Left colon (tissue), 2 donors: ENCODE measurements around the gene FAM24B. TPM values are rescaled to one million over a fixed set of nuclear protein-coding genes. Genes with fewer than 3 reads are reported as not detected.
"Not testable (repeated sequence)": the region's sequence is repeated elsewhere in the genome, so short reads cannot be mapped to it uniquely, and the experiment has no call there.

Experiments
- ATAC-seq: fragments of 200-7000 bp; cut with Tn5 transposase; one replicate; pipeline ENCODE4 v1.9.1; 2020; ENCODE audit warnings: mild to moderate bottlenecking, moderate library complexity
- DNase-seq, 2 donors: peaks; one replicate each; pipeline ENCODE4 v3.0.0-alpha.2; 2020
- intact Hi-C, 2 donors: fragments of 100-400 bp; cut with DNase I in 1 of 2; cut with micrococcal nuclease in 1 of 2; formaldehyde crosslinking; loops; one replicate each; pipeline versions ENCODE4 v1.11.2 to v1.14.0; 2022; cut with DNase I, micrococcal nuclease
- long read RNA-seq: library from polyadenylated mRNA; unstranded; transcript quantifications from one replicate; pipeline ENCODE4 v2.0.0, GENCODE V29; 2021
- total RNA-seq, 2 donors: library from RNA; stranded (reverse); fragmentation: NEBNext Ultra II Directional; extraction: Animal tissue kit (Norgen Biotek cat#: 25700); gene quantifications; one replicate each; pipeline ENCODE4 v1.2.1, GENCODE V29; 2021
- donor health status: DM: no; HTN: no; CAD: no.
- donor health status: DM: yes; HTN: yes; CAD: no.

Gene FAM24B, protein sequence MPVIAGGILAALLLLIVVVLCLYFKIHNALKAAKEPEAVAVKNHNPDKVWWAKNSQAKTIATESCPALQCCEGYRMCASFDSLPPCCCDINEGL
- total RNA-seq = 1 to 10 TPM; 3.9 to 4.1 TPM
- long read RNA-seq = 0 reads

GRCh38 chr10:122879339-122880273, at the start of gene FAM24B:
FAM24B (minus strand) TSS chr10:122879581; CDS start chr10:122850515, 29,066 bp downstream.
- intact Hi-C loops = no loop called here
- peak; percentile 96 to 97 for DNase-seq
- ATAC-seq = peak; percentile 98

DNA sequence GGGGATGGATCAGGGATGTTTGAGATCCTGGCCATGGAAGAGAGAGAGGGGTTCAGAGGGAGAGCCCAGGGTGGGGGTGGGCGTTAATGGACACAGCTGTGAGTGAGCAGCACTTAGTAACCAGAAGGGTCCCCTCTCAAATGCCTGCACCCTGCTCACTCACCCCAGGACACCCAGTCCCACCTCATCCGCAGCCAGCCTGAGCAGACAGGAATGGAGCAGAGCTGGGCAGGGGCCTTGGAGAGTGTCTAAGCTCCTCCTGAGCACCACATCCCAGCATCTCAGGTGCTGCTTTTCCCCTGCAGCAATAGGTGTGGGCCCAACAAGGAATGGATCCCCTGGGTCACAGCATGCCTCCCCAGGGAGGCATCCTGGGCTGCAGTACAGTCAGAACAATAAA, 36.3 kb upstream of the FAM24B start:
- DNase-seq = no peak
- intact Hi-C loops = no loop called here
- ATAC-seq = no peak

DNA sequence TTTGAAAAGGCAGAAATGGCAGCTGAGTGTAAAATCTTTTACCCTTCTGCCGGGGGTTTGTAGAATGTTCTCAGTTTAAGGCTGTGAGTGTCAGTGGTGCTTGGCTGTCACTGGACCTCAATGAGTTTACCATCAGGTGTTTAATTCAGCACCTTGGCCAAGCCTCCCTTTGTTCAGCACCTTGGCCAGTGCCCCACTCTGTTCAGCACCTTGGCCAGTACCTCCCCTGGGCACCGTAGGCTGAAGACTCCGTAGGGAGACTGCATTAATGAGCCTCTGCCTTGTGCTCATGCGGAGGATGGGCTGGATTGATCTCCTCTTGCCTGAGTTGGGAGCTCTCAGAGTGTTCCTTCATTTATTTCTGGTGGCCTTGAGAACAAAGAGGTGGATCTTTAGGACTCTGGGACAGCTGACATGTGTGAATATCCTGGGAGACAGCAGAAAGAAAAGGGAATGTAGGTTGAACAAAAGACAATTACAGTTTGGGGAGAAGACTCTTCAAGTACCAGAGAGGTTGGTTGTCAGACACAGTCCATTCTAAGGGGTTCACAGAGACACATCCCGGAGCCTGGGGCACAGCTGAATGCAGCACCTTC, 32.6 kb upstream of the FAM24B start:
- peak in 1 of 2 donors; percentile 49 for DNase-seq
- intact Hi-C loops = no loop called here
- ATAC-seq = peak; percentile 76

GRCh38 chr10:122910310-122910709, 30.9 kb upstream of the FAM24B start, which contains the start of gene FAM24A:
FAM24A (plus strand) TSS chr10:122910610; CDS start chr10:122911635, 1,025 bp downstream.
- ATAC-seq = no peak
- DNase-seq = no peak
- intact Hi-C loops = no loop called here

DNA sequence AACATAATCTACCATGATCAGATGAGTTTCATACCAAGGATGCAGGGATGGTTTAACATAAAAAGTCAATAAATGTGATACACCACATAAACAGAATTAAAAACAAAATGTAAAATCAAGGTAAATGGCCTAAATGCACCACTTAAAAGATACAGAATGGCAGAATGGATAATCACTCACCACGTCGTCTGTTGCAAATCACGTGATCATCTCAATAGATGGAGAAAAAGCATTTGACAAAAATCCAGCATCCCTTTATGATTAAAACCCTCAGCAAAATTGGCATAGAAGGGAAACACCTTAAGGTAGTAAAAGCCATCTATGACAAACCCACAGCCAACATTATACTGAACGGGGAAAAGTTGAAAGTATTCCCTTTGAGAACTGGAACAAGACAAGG, 24.5 kb upstream of the FAM24B start:
- DNase-seq, intact Hi-C loops, ATAC-seq: not testable (repeated sequence)

GRCh38 chr10:122894261-122894944, 15.0 kb upstream of the FAM24B start:
- intact Hi-C loops = no loop called here
- no peak for ATAC-seq

GRCh38 chr10:122884166-122884565, 4.8 kb upstream of the FAM24B start:
- intact Hi-C loops = no loop called here
- no peak for ATAC-seq

More at GRCh38 chr10:122894261-122894944, 15.0 kb upstream of the FAM24B start:
- no peak for DNase-seq

DNA sequence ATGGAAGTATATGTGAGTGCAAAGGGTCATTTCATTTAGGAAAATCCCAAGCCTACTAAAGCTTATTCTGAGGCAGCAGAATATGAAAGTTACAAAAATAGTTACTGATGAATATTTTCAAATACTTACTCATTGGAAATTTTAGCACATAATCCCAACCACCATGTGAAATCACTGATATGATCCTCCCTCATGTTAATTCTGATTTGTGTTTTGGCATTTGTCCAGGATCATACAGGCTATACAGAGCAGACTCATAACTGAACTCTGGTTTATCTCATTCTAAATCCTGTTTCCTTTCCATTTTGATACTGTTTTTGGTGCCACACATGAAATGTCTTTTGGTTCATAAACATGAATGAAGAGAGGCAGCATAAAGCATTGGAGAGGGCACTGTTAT, 3.4 kb upstream of the FAM24B start:
- ATAC-seq (no peak), DNase-seq (no peak)
- intact Hi-C loops = no loop called here

More at GRCh38 chr10:122884166-122884565, 4.8 kb upstream of the FAM24B start:
- no peak for DNase-seq

GRCh38 chr10:122878799-122879338, 512 bp downstream of the FAM24B start:
- ATAC-seq (peak; percentile 47), DNase-seq (no peak)
- intact Hi-C loops = no loop called here

DNA sequence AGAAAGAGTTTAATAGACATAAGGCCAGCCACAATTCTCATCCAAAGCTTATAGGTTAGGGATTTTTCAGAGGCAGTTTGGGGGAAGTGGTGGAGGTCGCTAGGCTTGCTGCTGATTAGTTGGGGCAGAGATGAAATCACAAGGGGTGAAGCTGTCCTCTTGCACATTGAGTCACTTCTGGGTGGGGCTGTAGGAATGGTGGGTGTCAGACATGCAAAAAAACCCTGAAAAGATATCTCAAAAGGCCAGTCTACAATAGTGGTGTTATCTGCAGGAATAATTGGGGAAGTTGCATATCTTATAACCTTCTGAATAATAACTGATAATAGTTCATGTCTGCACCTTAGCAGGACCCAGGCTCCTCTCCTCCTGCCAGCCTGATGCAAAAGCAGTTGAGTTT, 2.1 kb downstream of the FAM24B start:
- DNase-seq (no peak), ATAC-seq (no peak)
- intact Hi-C loops = no loop called here

DNA sequence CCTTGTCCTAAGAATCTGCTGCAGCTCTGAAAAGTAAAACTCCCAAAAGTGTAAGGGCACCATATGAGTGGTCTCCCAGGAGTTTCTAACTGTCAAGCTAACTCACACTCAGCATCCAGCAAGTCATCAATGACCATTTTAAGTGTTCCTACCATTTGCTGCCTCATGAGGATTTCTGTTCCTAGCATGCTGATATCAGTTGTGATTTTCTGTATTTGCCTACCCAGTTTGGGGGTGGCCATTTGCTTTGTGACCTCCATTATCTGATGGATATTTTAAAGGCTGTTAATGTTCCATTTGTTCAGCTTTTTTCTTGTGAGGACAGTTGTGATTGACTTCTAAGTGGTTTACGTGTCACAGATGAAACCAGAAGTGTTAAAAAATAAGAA, 2.9 kb downstream of the FAM24B start:
- intact Hi-C loops = no loop called here
- no peak for ATAC-seq
- DNase-seq = no peak

DNA sequence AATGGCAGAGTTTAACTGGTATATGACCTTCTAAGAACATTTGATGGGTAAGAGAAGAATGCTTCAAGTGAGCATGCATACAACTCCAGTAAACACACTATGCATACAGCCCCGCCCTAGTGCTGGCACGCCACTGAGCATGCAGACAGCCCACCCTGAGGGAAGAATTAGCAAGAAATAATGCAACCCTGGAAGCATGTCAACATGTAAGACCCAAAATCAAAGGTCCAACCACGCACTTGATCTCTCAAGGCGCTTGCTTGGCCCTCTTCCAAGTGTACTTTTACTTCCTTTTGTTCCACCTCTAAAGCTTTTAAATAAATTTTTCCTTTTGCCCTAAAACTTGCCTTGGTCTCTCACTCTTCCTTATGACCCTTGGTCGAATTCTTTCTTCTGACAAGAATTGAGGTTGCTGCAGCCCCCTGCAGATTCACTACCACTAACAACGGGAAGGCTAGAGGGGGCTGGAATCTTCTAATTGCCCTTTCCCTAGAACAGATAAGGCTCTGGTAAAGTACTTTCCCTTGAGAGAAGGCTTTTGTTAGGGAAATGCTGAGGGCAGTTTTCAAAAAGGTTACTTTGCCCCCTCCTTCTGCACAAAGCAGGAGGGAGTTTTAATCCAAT, 3.4 kb downstream of the FAM24B start:
- intact Hi-C loops = no loop called here
- DNase-seq (no peak), ATAC-seq (no peak)

DNA sequence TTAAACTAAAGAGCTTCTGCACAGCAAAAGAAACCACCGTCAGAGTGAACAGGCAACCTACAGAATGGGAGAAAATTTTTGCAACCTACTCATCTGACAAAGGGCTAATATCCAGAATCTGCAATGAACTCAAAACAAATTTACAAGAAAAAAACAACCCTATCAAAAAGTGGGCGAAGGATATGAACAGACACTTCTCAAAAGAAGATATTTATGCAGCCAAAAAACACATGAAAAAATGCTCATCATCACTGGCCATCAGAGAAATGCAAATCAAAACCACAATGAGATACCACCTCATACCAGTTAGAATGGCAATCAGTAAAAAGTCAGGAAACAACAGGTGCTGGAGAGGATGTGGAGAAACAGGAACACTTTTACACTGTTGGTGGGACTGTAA, 7.4 kb downstream of the FAM24B start:
- ATAC-seq, intact Hi-C loops, DNase-seq: not testable (repeated sequence)

GRCh38 chr10:122868768-122869167, 10.6 kb downstream of the FAM24B start:
- DNase-seq, ATAC-seq, intact Hi-C loops: not testable (repeated sequence)

- intact Hi-C loops = not testable (repeated sequence)
- DNase-seq = peak in 1 of 2 donors; percentile 20
- ATAC-seq = peak; percentile 38
These were observed 12.5 kb downstream of the FAM24B start for GRCh38 chr10:122866757-122867482.

DNA sequence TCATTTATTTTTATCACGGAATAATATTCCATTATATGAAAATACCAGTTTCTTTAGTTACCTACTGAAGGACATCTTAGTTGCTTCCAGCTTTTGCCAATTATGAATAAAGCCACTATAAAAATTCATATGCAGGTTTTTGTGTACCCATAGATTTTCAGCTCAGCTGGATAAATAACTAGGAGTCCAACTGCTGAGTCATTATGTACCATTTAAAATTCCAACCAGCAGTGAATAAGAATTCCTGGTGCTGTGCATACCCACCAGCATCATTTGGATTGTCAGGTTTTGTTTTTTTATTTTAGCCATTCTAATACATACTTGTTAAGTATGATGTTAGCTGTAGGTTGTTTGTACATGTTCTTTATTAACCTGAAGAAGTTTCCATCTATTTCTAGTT, 14.5 kb downstream of the FAM24B start:
- DNase-seq (no peak), ATAC-seq (no peak)
- intact Hi-C loops = no loop called here

DNA sequence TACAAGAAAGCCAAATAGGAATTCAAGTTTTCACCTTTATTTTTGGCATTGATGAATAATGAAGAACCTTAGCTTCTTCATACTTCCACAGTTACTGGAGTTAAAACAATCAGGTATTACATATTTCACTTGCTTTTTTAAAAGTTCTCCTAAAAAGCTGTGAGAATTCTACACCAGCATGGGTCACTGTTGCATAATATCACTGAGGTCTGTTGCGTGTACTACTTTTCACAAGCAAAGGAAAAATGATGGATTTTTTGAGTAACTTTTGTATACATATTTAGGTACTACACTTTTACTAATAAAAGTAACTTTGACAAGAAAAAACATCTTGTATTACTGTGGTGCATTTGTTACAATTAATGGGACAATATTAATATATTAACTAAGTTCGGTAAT, 15.2 kb downstream of the FAM24B start:
- intact Hi-C loops = no loop called here

More for the DNA sequence above, 15.2 kb downstream of the FAM24B start:
- DNase-seq (no peak), ATAC-seq (no peak)
